HCT116 (cell line): ENCODE measurements around the gene PLEKHM1. TPM values are rescaled to one million over a fixed set of nuclear protein-coding genes. Genes with fewer than 3 reads are reported as not detected.

Experiments used
- ATAC-seq: fragments of 200-7000 bp; cut with Tn5 transposase; 2 replicates; pipeline ENCODE4 v1.9.1; 2020; ENCODE audit warnings: mild to moderate bottlenecking, moderate library complexity
- BruUV-seq: library from RNA; stranded (reverse); fragments of 400-500 nt; replicated peaks from 2 replicates; lab custom pipeline; 2021; lab: Mats Ljungman, UMichigan
- CTCF ChIA-PET: fragments of 300-600 bp; sonication (Branson Sonifier 250); formaldehyde crosslinking; loops from one replicate; lab custom pipeline; 2021; ENCODE audit warnings: antibody characterized with exemption; lab: Charles Lee
- POLR2A ChIA-PET: fragments of 300-600, 350-600 bp; sonication (Branson Sonifier 250); formaldehyde crosslinking; loops from one replicate; lab custom pipeline; 2021; ENCODE audit warnings: antibody characterized with exemption; lab: Charles Lee
- RAD21 ChIA-PET, 2 experiments: fragments of 300-600 bp; sonication (Branson Sonifier 250); formaldehyde crosslinking; loops; one replicate each; lab custom pipeline; 2023; ENCODE audit warnings: low total read pairs in 2 of 2; ENCODE audit not compliant: uncharacterized antibody in 2 of 2, unreplicated experiment in 2 of 2, low non-redundant PET in 1 of 2; lab: Charles Lee
- DNase-seq: peaks from one replicate; pipeline ENCODE4 v3.0.0-alpha.2; 2010; ENCODE audit warnings: low read depth, low spot score
- H2AFZ ChIP-seq: fragments of 200-600 bp; shearing (Covaris generic), sonication (generic); 2 replicates; pipeline ENCODE4 v1.6.1; 2017; ENCODE audit warnings: low read depth, mixed run types, mixed read lengths, antibody characterized with exemption, low read length; ENCODE audit not compliant: poor library complexity, severe bottlenecking
- H3K27ac ChIP-seq: 2 replicates; pipeline ENCODE4 v1.5.1; 2012; ENCODE audit warnings: low read depth, low read length
- H3K27me3 ChIP-seq: fragments of 200-600 bp; sonication (generic); 2 replicates; pipeline ENCODE4 v1.6.1; 2016; ENCODE audit warnings: mixed run types, low read length, mixed read lengths; ENCODE audit not compliant: insufficient read depth
- H3K36me3 ChIP-seq, 2 experiments: fragments of 200-500 bp in 1 of 2; fragments of 200-600 bp in 1 of 2; sonication (Bioruptor generic) in 1 of 2; sonication (generic) in 1 of 2; 2 replicates each; pipeline versions ENCODE4 v1.5.1 to v1.6.1; 2014 to 2016; ENCODE audit warnings: low read length in 2 of 2, inconsistent platforms in 1 of 2, mixed read lengths in 1 of 2, mixed run types in 1 of 2; ENCODE audit not compliant: insufficient read depth in 2 of 2, control insufficient read depth in 1 of 2
- H3K4me1 ChIP-seq, 2 experiments: fragments of 200-600 bp in 1 of 2; sonication (generic) in 1 of 2; 2 replicates each; pipeline versions ENCODE4 v1.5.1 to v1.6.1; 2012 to 2017; ENCODE audit warnings: low read length in 2 of 2, inconsistent platforms in 1 of 2, mild to moderate bottlenecking in 1 of 2, mixed read lengths in 1 of 2, mixed run types in 1 of 2, moderate library complexity in 1 of 2; ENCODE audit not compliant: insufficient read depth in 2 of 2, control insufficient read depth in 1 of 2
- H3K4me2 ChIP-seq: fragments of 200-600 bp; sonication (generic); 2 replicates; pipeline ENCODE4 v1.6.1; 2017; ENCODE audit warnings: mixed run types, low read length, mixed read lengths
- H3K4me3 ChIP-seq, 2 experiments: fragments of 200-600 bp in 1 of 2; sonication (generic) in 1 of 2; replicated peaks in 1 of 2; 2 replicates each; pipeline ENCODE4 v1.5.1; 2011 to 2016; ENCODE audit warnings: low read length in 2 of 2, control low read depth in 1 of 2, low read depth in 1 of 2, mild to moderate bottlenecking in 1 of 2, mixed read lengths in 1 of 2, mixed run types in 1 of 2
- H3K79me2 ChIP-seq: fragments of 200-600 bp; sonication (generic); 2 replicates; pipeline ENCODE4 v1.6.1; 2017; ENCODE audit warnings: mild to moderate bottlenecking, mixed run types, low read length, moderate library complexity, mixed read lengths; ENCODE audit not compliant: insufficient read depth
- H3K9ac ChIP-seq: fragments of 200-600 bp; sonication (generic); 2 replicates; pipeline ENCODE4 v1.6.1; 2016; ENCODE audit warnings: low read length, mixed read lengths
- H3K9me2 ChIP-seq: fragments of 200-600 bp; sonication (generic), shearing (Covaris generic); 2 replicates; pipeline ENCODE4 v1.6.1; 2017; ENCODE audit warnings: mixed run types, mild to moderate bottlenecking, moderate library complexity; ENCODE audit not compliant: insufficient read depth
- H3K9me3 ChIP-seq, 2 experiments: fragments of 200-500 bp in 1 of 2; fragments of 200-600 bp in 1 of 2; sonication (Bioruptor generic) in 1 of 2; sonication (generic) in 1 of 2; 2 replicates each; pipeline ENCODE4 v1.6.1; 2014 to 2017; ENCODE audit warnings: low read length in 2 of 2, mixed read lengths in 2 of 2, inconsistent platforms in 1 of 2, low read depth in 1 of 2, mild to moderate bottlenecking in 1 of 2, mixed run types in 1 of 2, moderate library complexity in 1 of 2; ENCODE audit not compliant: control insufficient read depth in 1 of 2, insufficient read depth in 1 of 2
- H4K20me1 ChIP-seq: fragments of 200-600 bp; sonication (generic), shearing (Covaris generic); 2 replicates; pipeline ENCODE4 v1.6.1; 2017; ENCODE audit warnings: mixed run types, mild to moderate bottlenecking, moderate library complexity; ENCODE audit not compliant: insufficient read depth
- CBX3 ChIP-seq: IDR thresholded peaks from 2 replicates; pipeline ENCODE4 v1.6.1; 2012; ENCODE audit warnings: low read depth
- EZH2phosphoT487 ChIP-seq: fragments of 200-600 bp; IDR thresholded peaks from 2 replicates; pipeline ENCODE4 v1.6.1; 2018; ENCODE audit warnings: antibody characterized with exemption, borderline replicate concordance
- FOSL1 ChIP-seq: IDR thresholded peaks from 2 replicates; pipeline ENCODE4 v1.6.1; 2012; ENCODE audit warnings: low read depth
- MAX ChIP-seq: IDR thresholded peaks from 2 replicates; pipeline ENCODE4 v1.6.1; 2012
- ZBTB33 ChIP-seq: IDR thresholded peaks from 2 replicates; pipeline ENCODE4 v1.6.1; 2011; ENCODE audit warnings: mild to moderate bottlenecking, low read length, moderate library complexity; ENCODE audit not compliant: insufficient replicate concordance; ENCODE audit errors: extremely low read depth
- intact Hi-C: fragments of 100-400 bp; cut with micrococcal nuclease; formaldehyde crosslinking; loops from 2 replicates; pipeline ENCODE4 v1.10.0; 2022
- total RNA-seq: library from RNA; stranded (reverse); gene quantifications from one replicate; pipeline ENCODE4 v1.2.1, GENCODE V29; 2021; ENCODE audit not compliant: unreplicated experiment

The PLEKHM1 gene
- total RNA-seq, 1 experiment from 2014 or later, result 32.8 TPM

- Histone ChIP-seq H3K79me2 (no peaks in the 10 kb centered on the region), H2AFZ (no peak overlapping the region), H3K9me3 (no peaks in the 10 kb centered on the region), H3K36me3 (peaks cover 0 to 7% of the 10 kb centered on the region in 2 experiments; a peak in 1 of 4 replicates), H3K4me1 (peaks cover 0 to 20% of the 10 kb centered on the region in 2 experiments; a peak in 2 of 4 replicates), H4K20me1 (no peaks in the 10 kb centered on the region), H3K27me3 (no peaks in the 10 kb centered on the region), H3K9ac (no peak overlapping the region), H3K4me2 (no peak overlapping the region), H3K9me2 (no peaks in the 10 kb centered on the region), H3K4me3 (no peak overlapping the region), H3K27ac (no peak overlapping the region)
- ChIA-PET POLR2A (interaction anchor here (0.6 to 1.1 kb wide), 3 partner anchors 18 to 25 kb away, joined by 3 to 5 read pairs (median 3); no protein-coding TSS in a partner anchor), CTCF (interaction anchor here (9.5 kb wide), 1 partner anchor 35 kb away, joined by 58 read pairs; no protein-coding TSS in a partner anchor), RAD21 (no interaction called here)
- ATAC-seq, result no peak
- TF ChIP-seq ZBTB33 (no peak), CBX3 (no peak)
- DNase-seq, result no peak
- no TSS peak for BruUV-seq
- intact Hi-C loops, result no loop called here
Measured at GRCh38 chr17:45391291-45391690, 99.2 kb downstream of the PLEKHM1 start.

GRCh38 chr17:45389354-45389753 lies 101.2 kb downstream of the PLEKHM1 start:
- ChIA-PET CTCF (interaction anchor here (0.9 to 10.5 kb wide), 7 partner anchors 9 to 463 kb away, joined by 3 to 115 read pairs (median 3); partner anchors contain the start of gene ACBD4), RAD21 (no interaction called here), POLR2A (interaction anchor here (0.6 kb wide), 1 partner anchor 241 kb away, joined by 3 read pairs; the partner anchor contains the start of gene HEXIM1)
- Histone ChIP-seq H3K4me1 (peaks cover 0 to 28% of the 10 kb centered on the region in 2 experiments; a peak in 2 of 4 replicates), H4K20me1 (no peaks in the 10 kb centered on the region), H3K9me3 (no peaks in the 10 kb centered on the region), H3K27me3 (no peaks in the 10 kb centered on the region), H3K4me2 (no peak overlapping the region), H3K79me2 (no peaks in the 10 kb centered on the region), H3K36me3 (peaks cover 0 to under 1% of the 10 kb centered on the region in 2 experiments; a peak in 1 of 4 replicates), H3K27ac (no peak overlapping the region), H3K9ac (no peak overlapping the region), H3K4me3 (no peak overlapping the region), H2AFZ (no peak overlapping the region), H3K9me2 (no peaks in the 10 kb centered on the region)
- ATAC-seq (no peak), DNase-seq (no peak)
- no peak for TF ChIP-seq FOSL1
- TF ChIP-seq EZH2phosphoT487, result no peak
- no peak for TF ChIP-seq MAX
- BruUV-seq, result no TSS peak
- intact Hi-C loops, result loop anchor here (5.0 to 10.0 kb wide), 2 partner anchors 255 to 443 kb away; partner anchors contain the start of genes ACBD4 and PLCD3
